OCI-LY1 (cell line): Measurements from ENCODE around the gene CELF6.

Experiments used
- EZH2 ChIP-seq: fragments of 200-600 bp; sonication (generic), shearing (Covaris generic); IDR thresholded peaks from 2 replicates; pipeline ENCODE4 v1.8.0; 2017; ENCODE audit warnings: borderline replicate concordance, mixed run types, mild to moderate bottlenecking, antibody characterized with exemption, low read length, moderate library complexity, mixed read lengths
- TF ChIP-seq, protein P1 (sequence below): fragments of 200-600 bp; sonication (generic), shearing (Covaris generic); IDR thresholded peaks from 2 replicates; pipeline ENCODE4 v1.5.1; 2017; ENCODE audit warnings: mild to moderate bottlenecking, antibody characterized with exemption, low read length, moderate library complexity, mixed read lengths

GRCh38 chr15:72242775-72243370 is 77.1 kb downstream of the CELF6 start:
- no peak for TF ChIP-seq EZH2
- TF ChIP-seq, protein P1, sequence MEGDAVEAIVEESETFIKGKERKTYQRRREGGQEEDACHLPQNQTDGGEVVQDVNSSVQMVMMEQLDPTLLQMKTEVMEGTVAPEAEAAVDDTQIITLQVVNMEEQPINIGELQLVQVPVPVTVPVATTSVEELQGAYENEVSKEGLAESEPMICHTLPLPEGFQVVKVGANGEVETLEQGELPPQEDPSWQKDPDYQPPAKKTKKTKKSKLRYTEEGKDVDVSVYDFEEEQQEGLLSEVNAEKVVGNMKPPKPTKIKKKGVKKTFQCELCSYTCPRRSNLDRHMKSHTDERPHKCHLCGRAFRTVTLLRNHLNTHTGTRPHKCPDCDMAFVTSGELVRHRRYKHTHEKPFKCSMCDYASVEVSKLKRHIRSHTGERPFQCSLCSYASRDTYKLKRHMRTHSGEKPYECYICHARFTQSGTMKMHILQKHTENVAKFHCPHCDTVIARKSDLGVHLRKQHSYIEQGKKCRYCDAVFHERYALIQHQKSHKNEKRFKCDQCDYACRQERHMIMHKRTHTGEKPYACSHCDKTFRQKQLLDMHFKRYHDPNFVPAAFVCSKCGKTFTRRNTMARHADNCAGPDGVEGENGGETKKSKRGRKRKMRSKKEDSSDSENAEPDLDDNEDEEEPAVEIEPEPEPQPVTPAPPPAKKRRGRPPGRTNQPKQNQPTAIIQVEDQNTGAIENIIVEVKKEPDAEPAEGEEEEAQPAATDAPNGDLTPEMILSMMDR, result no peak
